ENCODE data around the gene COL18A1.
"Not testable (repeated sequence)": the region's sequence is repeated elsewhere in the genome, so short reads cannot be mapped to it uniquely, and the experiment has no call there.

COL18A1 gene

DNA sequence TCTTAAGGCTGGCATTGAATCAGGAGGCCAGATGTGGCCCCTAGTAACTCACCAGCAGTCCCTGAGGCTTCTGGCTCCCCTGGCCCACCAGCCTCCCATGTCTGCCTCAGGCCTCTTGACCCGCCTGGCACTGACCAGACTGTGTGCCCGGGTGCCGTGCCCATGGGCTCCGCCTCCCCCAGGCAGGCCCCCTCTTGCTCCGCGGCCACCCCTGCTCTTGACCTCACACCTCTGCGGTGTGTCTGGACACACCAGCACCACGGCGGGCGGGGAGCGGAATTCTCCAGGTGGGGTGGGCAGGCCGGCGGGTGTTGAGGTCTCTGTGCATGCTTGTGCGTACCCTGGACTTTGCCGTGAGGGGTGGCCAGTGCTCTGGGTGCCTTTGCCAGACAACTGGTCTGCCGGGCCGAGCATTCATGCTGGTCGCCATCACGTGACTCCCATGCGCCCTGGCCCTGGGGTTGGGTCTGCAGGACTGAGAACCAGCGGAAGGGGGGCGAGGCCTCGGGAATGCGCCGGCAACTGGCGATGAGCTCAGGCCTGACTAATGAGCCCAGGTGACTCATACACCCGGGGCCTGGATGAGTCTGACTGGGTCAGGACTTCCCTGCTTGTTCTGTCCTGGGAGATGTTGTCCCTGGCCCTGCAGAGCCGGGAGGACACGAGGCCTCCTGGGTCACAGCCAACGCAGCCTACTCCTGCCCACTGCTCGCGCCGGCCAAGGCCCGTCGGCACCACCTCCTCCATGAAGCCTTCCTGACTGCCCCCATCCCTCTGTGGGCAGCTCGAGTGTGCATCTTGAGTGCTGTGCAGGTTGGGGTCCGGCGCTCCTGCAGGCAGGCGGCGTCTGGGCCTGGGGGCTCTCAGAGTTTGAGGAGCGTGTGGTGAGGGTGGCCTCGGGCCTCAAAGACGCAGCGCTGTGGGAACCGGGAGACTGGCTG is 22.6 kb downstream of the COL18A1 start:
- DNase-seq (ENCODE audit: low read depth in 2 of 2), result no peak

DNA sequence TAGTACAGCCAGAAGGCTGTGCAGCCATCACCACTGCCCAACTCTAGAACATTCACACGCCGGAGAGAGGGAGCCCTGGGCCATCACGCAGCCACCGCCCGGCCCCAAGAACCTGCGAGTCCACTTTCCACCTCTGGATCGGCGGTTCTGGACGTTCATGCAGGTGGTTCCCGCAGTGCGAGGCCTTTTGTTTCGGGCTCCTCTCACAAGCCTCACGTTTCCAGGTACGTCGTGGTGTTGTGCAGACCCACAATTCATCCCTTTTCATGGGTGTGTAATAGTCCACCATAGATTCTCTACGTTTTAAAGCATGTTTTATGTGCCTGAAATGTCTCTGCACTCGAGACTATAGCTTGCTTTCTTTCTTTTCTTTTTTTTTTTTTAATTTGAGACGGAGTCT is 23.6 kb downstream of the COL18A1 start:
- DNase-seq (ENCODE audit: low read depth in 2 of 2), result no peak

DNA sequence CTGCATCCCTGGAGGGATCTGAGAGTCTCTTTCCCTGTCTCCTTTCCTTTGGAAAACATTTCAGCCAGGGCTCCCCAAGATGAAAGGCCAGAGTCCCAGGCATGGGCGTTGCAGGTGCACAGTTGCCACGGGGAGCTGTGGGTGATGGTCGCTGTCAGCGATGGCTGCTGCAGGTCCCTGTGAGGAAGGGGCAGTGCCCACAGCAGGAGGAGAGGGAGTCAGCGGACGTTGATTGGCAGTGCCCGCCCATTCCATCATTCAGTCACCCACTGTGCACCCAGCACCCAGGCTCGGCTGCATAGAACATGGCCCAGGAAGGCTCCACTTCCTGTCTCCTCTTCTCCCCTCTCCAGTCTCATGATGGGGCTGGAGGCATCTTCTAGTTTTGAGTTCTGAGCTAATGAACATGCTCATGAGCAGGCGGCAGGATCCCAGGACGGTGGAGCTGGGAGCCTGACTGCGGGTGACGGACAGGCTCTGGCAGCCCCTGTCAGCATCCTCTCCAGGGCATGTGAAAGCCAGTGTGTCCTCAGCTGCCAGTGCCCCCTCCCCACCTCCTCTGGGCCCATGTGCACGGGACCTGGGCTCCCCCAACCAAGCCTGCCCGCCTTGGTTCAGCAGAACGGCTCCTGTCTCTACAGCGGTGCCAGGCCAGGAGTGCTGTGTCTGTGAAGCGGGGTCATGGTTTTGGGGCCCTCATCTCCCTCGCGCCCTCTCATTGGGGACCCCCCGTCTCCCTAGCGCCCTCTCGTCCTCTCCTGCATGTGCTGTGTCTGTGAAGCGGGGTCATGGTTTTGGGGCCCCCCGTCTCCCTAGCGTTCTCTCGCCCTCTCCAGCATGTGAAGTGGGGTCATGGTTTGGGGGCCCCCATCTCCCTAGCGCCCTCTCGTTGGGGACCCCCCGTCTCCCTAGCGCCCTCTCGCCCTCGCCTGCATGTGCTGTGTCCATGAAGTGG is 24.5 kb downstream of the COL18A1 start:
- DNase-seq (ENCODE audit: low read depth in 2 of 2), result no peak

DNA sequence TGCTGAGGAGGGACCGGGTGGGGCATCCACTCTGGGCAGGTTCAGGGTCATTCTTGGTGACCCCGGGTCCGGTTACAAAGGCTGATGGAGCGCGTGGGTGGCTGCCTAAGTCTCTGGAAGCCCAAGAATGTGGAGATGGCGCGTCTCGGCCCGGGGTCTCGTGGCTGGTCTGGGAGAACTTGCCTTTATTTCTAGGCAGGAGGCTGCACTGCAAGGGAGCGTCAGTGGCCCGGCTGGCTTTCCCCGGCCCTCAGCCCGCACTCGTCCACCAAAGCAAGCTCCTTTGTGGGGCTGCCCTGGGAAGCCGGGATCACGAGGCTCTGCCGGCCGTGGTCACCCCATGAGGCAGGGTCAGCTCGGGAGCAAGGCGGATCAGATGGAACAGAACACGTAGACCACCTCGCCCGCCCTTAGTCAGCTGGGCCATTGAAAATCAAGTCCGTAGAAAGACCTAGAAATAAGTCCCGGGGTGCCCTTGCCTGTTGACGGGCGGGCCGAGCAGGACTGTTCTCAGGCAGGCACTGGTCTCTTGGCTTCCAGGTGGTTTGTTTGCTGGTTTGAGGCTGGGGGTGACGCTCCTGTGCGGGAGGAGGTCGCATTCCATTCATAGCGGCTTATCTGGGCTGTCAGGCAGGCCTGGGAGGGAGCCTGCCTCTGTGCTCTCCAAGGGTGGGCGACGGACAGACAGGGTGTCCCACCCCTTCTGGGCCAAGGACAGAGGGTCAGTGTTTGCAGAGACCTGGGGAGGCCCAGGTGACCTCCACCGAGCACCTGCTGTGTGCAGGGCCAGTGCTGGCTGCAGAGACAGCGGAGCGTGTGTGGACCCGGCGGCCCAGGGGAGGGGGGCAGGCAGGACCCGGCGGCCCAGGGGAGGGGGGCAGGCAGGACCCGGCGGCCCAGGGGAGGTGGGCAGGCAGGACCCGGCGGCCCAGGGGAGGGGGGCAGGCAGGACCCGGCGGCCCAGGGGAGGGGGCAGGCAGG is 25.8 kb downstream of the COL18A1 start:
- no peak for DNase-seq (ENCODE audit: low read depth in 2 of 2)

DNA sequence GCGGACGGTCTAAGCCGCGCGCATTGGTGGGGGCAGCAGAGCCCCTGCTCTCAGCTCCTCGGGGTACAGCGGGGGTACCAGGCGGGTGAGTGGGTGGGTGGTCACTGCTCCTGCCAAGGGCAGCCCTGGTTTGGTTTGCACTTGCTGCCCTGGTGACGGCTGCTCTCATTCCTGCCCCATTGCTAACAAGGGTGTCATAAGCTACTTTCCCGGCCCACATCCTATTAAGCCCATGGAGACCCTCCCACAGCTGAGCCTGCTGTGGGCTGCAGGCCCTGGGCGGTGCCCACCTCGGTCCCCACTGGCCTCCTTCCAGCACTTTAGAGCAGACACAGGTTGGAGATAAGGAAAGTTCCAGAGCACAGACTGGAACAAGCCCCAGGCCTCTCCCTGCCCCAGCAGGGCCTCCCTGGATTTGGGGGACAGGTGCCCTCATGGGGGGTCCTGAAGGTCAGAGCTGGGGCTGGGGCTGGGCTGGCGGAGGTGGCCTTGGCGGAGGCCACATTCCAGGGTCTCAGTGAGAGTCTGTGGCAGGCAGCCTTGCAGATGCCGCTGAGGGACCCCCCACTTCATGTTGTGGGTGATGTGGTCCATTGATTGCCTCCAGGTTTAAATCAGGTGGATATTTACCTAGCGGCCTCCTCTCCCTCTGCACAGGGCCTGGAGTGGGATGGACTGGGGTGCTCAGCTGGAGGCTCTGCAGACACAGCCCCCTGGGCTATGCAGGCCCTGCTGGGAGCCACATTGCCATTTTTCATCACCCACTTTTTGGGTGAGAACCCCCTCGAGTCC is 27.0 kb downstream of the COL18A1 start:
- DNase-seq (ENCODE audit: low read depth in 2 of 2), result no peak

DNA sequence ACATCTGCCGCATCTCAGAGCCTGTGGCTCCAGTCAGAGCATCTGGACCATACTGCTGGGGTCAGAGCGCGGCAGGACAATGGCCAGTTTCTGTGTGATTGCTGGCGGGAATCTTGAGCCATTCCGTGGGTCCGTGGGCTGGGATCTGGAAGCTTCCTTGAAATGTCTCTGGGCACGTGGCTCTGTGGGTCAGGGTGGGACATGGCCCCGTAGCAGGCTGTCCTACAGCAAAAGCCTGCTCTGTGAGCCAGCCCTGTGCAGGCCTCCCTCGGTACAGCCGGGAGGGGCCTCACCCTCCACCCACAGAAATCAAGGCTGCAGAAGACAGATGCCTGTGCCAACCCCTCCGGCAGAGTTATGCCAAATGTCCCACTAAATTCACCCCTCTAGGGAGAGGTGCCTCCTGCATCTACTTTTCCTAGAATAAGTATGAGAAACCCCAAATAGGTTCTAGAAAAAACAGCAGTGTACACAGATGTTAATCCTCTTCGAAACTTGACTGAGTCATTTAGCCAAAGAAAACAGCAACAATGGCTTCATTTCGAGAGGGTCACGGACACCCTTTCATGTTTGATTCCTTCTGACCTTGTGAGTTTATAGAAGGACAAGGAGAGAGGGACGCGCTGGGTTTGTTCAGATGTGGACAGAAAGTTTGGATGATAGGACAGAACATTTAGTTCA is 27.8 kb downstream of the COL18A1 start:
- no peak for DNase-seq (ENCODE audit: low read depth in 2 of 2)

DNA sequence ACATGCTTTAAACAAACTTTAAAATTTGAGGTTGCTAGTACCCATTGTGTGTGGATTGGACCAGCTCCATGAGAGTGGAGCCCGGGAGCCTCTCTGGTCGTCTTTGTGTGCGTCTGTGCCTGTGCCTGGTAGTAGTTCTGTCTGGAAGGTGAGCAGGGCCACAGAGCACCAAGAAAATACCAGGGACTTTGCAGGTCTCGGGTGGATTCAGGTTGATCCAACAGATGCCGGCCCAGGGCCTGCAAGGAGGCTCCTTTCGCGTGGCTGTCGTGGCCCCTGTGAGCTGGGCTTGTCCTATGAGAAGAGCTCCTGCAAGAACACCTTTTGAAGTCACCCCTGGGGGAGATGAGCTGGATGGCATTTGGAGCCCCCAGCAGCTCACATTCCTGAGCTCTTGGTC is 28.3 kb downstream of the COL18A1 start:
- DNase-seq (ENCODE audit: low read depth in 2 of 2), result no peak

DNA sequence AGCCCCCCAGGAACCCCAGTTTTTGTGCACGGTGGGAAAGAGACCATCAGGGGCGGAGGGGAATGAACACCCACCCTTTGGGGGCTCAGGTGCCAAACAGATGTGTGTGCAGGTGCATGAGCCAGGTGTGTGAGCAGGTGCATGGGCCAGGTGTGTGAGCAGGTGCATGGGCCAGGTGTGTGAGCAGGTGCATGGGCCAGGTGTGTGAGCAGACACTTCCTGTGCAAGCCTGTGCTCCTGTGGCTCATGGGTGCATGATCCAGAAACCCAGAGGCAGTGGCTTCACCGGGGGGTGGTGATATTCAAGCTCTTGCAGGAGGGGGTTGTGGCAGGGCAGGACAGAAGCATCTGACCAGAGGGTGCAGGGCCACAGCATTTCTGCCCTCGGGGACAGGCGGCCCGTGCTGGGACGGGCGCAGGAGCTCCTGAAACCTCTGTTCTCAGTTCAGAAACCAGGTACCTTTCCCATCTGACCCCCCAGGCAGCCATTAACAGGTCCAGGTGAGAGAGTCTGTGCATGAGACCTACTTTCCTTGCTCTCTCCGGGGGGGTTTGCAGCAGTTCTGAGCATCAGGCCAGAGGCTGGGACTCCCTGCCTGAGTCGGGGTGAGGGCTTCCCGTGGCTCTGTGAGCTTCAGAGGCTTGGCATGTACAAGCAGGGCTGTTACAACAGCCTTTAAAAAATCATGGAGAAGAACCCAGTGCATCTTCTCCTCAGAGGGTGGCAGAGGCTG is 29.1 kb downstream of the COL18A1 start:
- DNase-seq (ENCODE audit: low read depth in 2 of 2), result no peak

DNA sequence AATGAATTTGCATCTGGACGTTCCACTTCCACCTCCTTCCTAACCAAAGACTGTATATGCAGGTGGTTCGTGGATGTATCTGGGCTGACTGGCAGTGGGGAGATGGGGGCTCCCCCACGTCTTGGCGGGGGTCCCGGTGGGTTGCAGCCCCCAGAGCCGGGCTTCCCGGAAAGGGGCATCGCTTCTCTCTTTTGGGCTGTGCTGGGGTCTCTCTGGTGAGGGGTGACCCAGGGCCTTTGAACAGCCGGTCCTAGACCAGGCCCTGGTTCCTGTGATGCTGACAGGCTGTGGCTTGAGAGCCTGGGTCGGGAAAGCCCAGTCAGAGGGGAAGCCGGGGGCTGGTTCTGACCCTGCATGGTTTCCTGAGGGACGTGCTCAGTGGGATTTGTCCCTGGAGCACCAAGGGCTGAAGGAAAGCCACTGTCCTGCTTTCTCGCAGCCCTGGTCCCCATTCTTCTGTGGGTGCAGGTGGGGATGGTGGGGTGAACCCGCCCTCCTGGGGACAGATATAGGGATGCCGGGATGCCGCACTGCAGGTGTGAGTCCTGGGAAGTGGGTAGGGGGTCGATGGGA is 29.8 kb downstream of the COL18A1 start:
- DNase-seq (ENCODE audit: low read depth in 2 of 2), result no peak

DNA sequence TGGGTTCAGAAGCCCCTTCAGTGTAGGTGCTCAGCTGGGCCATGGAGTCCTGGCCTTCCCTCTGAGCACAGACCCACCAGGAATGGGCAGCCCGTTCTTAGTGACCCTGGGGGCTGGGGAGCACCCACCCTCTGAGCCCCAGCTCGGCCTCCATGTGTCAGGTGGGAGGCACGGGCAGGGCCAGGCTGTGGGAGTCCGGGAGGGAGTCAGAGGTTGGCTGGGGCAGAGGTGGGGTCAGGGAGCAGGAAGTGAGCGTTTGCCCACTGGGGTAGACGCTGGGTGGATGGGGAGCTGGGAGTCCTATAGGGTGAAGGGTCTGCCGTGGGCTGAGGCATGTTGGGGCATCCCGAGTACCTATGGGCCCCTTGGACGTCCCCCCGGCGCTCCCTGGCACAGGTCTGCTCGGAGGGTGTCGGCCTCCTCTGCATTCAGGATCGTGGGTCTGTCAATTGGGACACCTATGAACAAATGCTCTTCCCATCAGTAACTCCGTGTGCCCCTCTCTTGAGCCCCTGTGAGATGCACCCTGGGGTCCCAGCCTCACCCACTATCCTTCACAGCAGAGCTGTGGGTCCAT is 30.5 kb downstream of the COL18A1 start:
- no peak for DNase-seq (ENCODE audit: low read depth in 2 of 2)

DNA sequence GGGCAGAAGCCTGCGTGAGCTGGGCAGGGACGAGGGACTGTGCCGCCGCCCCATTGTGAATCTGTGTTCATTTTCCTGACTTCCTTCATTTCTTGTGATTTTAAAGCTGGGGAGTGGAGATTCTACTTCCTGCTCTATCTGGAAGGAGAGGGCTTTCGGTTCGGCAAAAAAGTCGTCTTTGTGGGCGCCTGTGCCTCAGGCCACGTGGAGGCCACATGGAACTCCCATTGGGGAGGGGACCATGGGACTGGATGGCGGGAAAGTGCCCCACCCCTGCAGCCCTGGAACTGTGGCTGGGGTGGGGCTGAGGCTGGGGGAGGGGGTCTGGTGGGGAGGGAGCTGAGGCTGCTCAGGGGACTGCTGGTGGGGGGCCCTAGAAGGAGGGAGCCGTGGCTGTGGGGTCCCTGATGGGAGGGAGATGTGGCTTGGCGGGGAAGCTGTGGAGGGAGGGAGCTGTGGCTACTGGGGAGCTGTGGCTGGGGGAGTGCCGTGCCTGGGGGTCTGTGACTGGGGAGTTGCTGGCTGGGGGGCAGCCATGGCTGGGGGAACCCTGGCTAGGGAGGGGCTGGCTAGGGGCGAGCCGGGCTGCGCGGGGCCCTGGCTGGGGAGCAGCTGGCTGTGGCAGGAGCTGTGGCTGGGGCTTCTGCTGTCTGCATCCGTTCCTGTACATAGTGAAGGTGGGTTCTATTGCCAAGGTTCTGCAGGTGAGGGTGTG is 31.5 kb downstream of the COL18A1 start:
- no peak for DNase-seq (ENCODE audit: low read depth in 2 of 2)

DNA sequence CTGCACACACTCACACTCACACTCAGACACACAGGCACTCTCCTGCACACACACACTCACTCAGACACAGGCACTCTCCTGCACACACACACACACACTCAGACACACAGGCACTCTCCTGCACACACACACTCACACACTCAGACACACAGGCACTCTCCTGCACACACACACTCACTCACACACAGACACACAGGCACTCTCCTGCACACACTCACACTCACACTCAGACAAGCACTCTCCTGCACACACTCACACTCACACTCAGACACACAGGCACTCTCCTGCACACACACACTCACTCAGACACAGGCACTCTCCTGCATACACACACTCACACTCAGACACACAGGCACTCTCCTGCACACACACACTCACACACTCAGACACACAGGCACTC is 32.9 kb downstream of the COL18A1 start:
- not testable (repeated sequence) for DNase-seq (ENCODE audit: low read depth in 2 of 2)

DNA sequence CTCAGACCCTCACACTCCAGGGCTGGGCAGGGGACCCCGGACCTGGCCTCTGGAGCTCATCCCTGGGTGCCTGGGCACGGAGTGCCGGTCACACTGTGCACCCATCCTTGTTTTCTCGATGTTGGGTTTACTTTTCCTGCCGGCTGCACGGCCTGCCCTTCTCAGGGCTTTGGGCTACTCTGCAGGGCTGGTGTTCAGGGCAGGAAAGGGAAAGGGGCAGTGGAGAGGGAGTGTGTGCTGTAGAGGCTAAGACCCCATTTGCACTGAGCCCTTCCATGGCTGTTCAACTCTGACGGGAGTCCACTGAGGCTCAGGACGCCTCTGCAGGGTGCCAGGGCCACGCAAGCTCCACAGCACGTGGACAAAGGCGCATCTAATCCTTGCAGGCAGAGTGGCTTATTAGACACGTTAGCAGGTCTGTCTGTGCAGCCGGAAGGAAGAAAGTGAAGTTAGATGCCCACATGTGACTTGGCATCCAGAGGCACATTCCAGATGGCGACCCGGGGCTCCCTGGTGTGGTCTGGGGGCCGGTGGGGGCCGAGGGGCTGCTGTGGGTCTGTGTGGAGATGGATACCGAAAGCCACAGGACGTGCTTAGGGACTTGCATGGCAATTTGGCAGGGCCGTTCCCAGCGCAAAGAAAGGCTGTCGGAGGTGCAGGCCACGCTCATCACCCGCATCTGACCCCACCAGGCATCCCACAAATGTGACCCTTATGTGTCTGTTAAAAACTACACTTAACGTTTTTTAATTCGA is 33.6 kb downstream of the COL18A1 start:
- DNase-seq (ENCODE audit: low read depth in 2 of 2), result no peak

DNA sequence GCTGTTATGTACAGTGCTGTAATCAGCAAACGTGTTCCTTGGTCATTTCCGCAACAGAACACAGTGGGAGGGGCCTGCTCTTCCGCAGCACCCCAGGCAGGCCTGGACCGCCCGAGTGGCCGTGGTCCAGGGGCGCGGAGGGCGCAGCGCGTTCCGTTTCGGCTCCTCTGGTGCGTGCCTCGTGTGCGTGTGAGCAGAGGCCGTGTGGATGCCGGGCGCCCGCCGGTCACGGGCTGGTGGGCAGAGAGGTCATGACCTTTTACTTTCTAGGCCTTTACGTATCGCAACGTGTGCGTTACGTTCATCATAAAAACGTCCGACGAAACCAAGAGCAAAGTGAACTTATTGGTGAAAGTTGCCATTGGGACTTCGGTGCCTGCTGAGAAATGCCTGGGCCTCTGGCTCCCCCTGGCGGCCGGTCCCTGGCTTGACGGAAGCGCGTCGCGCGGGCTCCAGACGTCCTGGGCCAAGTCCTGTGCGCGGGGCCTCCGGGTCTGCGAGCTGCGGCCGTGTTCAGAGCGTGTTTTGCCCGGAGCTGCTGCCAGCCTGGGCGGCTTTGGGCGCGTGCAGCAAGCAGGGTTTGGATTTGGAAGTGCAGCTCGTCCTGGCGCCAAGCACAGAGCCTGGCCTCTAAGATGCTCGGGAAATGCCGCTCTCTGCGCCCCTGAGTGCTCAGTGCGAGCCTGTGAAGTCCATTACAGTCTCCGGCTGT is 34.4 kb downstream of the COL18A1 start:
- DNase-seq (ENCODE audit: low read depth in 2 of 2), result peak; percentile 70 to 81

DNA sequence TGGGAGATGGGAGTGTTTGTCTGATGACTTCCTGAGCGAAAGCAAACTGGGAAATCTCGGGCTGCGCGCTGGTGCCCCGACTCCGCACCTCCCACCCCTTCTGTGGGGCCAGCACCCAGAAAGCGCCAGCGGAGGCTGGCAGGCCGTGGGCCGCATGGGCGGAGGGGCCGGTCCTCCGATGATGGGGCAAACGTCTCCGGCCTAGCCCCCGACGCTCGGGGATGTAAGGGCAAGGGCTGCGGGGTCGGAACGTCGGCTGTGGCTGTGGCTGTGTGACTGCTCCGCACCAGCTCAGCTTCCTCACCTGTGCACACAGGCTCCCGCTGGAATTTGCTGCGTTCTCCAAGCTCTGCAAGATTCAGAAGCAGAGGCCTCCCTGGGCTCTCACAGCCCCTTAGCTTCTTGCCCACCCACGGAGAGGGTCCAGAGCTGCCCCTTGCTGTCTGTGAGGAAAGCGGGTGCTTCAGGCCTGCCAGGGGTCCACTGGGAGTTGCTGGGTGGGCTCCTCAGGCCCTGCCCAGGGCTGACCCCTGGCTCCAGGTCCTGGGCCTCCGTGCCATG is 35.0 kb downstream of the COL18A1 start:
- no peak for DNase-seq (ENCODE audit: low read depth in 2 of 2)

DNA sequence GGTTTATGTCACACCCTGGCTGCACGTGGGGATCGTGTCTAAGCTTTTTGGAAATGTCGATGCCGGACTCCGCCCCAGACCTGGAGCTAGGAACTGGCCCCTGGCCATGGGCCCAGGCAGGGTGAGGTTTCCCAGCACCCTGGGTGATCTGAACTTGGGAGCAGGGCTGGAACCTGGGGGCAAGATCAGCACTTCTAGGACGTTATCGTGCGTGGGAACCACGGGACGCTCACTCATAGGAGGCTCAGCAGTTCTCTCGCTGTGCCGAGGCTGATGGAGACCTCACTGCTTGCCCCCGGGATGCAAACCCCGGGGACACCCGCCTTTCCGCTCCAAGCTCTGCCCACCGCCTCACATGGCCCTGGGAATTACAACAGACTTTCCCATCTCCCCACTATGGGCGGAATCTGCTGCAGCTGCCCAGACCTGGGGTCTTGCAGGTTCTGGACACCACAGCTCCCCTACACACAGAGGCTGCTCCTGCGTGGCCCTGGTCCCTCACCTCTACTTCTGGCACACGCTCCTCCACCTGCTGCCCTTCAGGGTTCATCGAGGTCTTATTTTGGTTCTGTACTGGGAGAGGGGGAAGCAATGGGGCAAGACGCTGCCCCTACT is 35.9 kb downstream of the COL18A1 start:
- no peak for DNase-seq (ENCODE audit: low read depth in 2 of 2)
